ENCODE results near the gene LGSN.
A peak's percentile ranks its signal among the peaks of the same experiment; 100 is the strongest.

Gene LGSN

GRCh38 chr6:63267828-63268227 lies 52.0 kb downstream of the LGSN start:
- Histone ChIP-seq H3K27me3 (ENCODE audit: control insufficient read depth in 3 of 3, insufficient read depth in 3 of 3, low read depth in 1 of 3, low read length in 3 of 3) (no peaks in the 10 kb centered on the region), H2AFZ (ENCODE audit: low read length) (no peak overlapping the region), H3K23ac (ENCODE audit: low read depth, low read length, poor library complexity) (no peak overlapping the region), H3K79me1 (ENCODE audit: low read depth, low read length) (no peaks in the 10 kb centered on the region), H2BK12ac (ENCODE audit: low read length) (no peak overlapping the region), H3K14ac (ENCODE audit: low read length) (no peak overlapping the region), H3K27ac (replicated peaks; ENCODE audit: low read length) (no peak overlapping the region), H3K9ac (ENCODE audit: low read depth, low read length, poor library complexity) (no peak overlapping the region), H2BK15ac (ENCODE audit: low read length) (no peak overlapping the region), H3K4ac (ENCODE audit: low read length) (no peak overlapping the region), H2AK5ac (ENCODE audit: low read depth, low read length) (no peak overlapping the region), H2BK5ac (ENCODE audit: low read length) (no peak overlapping the region), H3K4me2 (ENCODE audit: insufficient read depth, low read length, poor library complexity, severe bottlenecking) (no peak overlapping the region), H3K18ac (ENCODE audit: low read length) (no peak overlapping the region), H4K91ac (ENCODE audit: low read depth, low read length, poor library complexity) (no peak overlapping the region), H3K4me1 (ENCODE audit: control insufficient read depth in 2 of 2, insufficient read depth in 1 of 2, low read depth in 1 of 2, low read length in 2 of 2) (peaks cover 0 to 2% of the 10 kb centered on the region in 2 donors), H3K4me3 (ENCODE audit: low read length in 2 of 2) (no peak overlapping the region), H4K8ac (ENCODE audit: low read depth, low read length) (no peak overlapping the region), H3K9me3 (replicated peaks in 1 of 2; ENCODE audit: control insufficient read depth in 2 of 2, insufficient read depth in 1 of 2, low read depth in 1 of 2, low read length in 2 of 2) (no peaks in the 10 kb centered on the region), H3K36me3 (replicated peaks in 1 of 2; ENCODE audit: control insufficient read depth in 2 of 2, insufficient read depth in 2 of 2, low read length in 2 of 2) (no peaks in the 10 kb centered on the region), H2BK120ac (ENCODE audit: low read depth, low read length) (no peak overlapping the region)
- WGBS, 2 donors (ENCODE audit: extremely low coverage in 2 of 2, insufficient read length in 2 of 2, insufficient replicate concordance in 1 of 2): no CpG with 5 or more reads among the region's 1 CpG
- no peak for DNase-seq (ENCODE audit: low spot score)

GRCh38 chr6:63267046-63267445 lies 52.7 kb downstream of the LGSN start:
- Histone ChIP-seq H3K27me3 (ENCODE audit: control insufficient read depth in 3 of 3, insufficient read depth in 3 of 3, low read depth in 1 of 3, low read length in 3 of 3) (no peaks in the 10 kb centered on the region), H4K8ac (ENCODE audit: low read depth, low read length) (no peak overlapping the region), H3K18ac (ENCODE audit: low read length) (no peak overlapping the region), H3K9me3 (replicated peaks in 1 of 2; ENCODE audit: control insufficient read depth in 2 of 2, insufficient read depth in 1 of 2, low read depth in 1 of 2, low read length in 2 of 2) (no peaks in the 10 kb centered on the region), H3K4me2 (ENCODE audit: insufficient read depth, low read length, poor library complexity, severe bottlenecking) (no peak overlapping the region), H3K14ac (ENCODE audit: low read length) (no peak overlapping the region), H3K27ac (replicated peaks; ENCODE audit: low read length) (no peak overlapping the region), H2AFZ (ENCODE audit: low read length) (no peak overlapping the region), H2BK120ac (ENCODE audit: low read depth, low read length) (no peak overlapping the region), H3K79me1 (ENCODE audit: low read depth, low read length) (no peaks in the 10 kb centered on the region), H3K9ac (ENCODE audit: low read depth, low read length, poor library complexity) (no peak overlapping the region), H2AK5ac (ENCODE audit: low read depth, low read length) (no peak overlapping the region), H3K4ac (ENCODE audit: low read length) (no peak overlapping the region), H4K91ac (ENCODE audit: low read depth, low read length, poor library complexity) (no peak overlapping the region), H3K23ac (ENCODE audit: low read depth, low read length, poor library complexity) (no peak overlapping the region), H2BK12ac (ENCODE audit: low read length) (no peak overlapping the region), H3K4me3 (ENCODE audit: low read length in 2 of 2) (no peak overlapping the region), H2BK15ac (ENCODE audit: low read length) (no peak overlapping the region), H3K4me1 (ENCODE audit: control insufficient read depth in 2 of 2, insufficient read depth in 1 of 2, low read depth in 1 of 2, low read length in 2 of 2) (peaks cover 0 to 8% of the 10 kb centered on the region in 2 donors), H2BK5ac (ENCODE audit: low read length) (no peak overlapping the region), H3K36me3 (replicated peaks in 1 of 2; ENCODE audit: control insufficient read depth in 2 of 2, insufficient read depth in 2 of 2, low read length in 2 of 2) (no peaks in the 10 kb centered on the region)
- DNase-seq (ENCODE audit: low spot score): no peak
- no CpG with 5 or more reads among the region's 4 CpGs for whole genome bisulfite sequencing, 2 donors (ENCODE audit: extremely low coverage in 2 of 2, insufficient read length in 2 of 2, insufficient replicate concordance in 1 of 2)

- no peak overlapping the region for H4K8ac ChIP-seq (ENCODE audit: low read depth, low read length)
- no peaks in the 10 kb centered on the region for H3K9me3 ChIP-seq (replicated peaks in 1 of 2; ENCODE audit: control insufficient read depth in 2 of 2, insufficient read depth in 1 of 2, low read depth in 1 of 2, low read length in 2 of 2)
- no peak overlapping the region for H2BK15ac ChIP-seq (ENCODE audit: low read length)
- peak overlapping the region; percentile 39 for H2AFZ ChIP-seq (ENCODE audit: low read length)
- no peak overlapping the region for H3K4me2 ChIP-seq (ENCODE audit: insufficient read depth, low read length, poor library complexity, severe bottlenecking)
- H2BK5ac ChIP-seq (ENCODE audit: low read length): no peak overlapping the region
- H3K27me3 ChIP-seq (ENCODE audit: control insufficient read depth in 3 of 3, insufficient read depth in 3 of 3, low read depth in 1 of 3, low read length in 3 of 3): no peaks in the 10 kb centered on the region
- H2BK120ac ChIP-seq (ENCODE audit: low read depth, low read length): no peak overlapping the region
- no peak for DNase-seq (ENCODE audit: low spot score)
- H3K9ac ChIP-seq (ENCODE audit: low read depth, low read length, poor library complexity): no peak overlapping the region
- no peak overlapping the region for H3K18ac ChIP-seq (ENCODE audit: low read length)
- no peak overlapping the region for H2BK12ac ChIP-seq (ENCODE audit: low read length)
- H3K4me1 ChIP-seq (ENCODE audit: control insufficient read depth in 2 of 2, insufficient read depth in 1 of 2, low read depth in 1 of 2, low read length in 2 of 2): peaks cover 0 to 8% of the 10 kb centered on the region in 2 donors
- H3K27ac ChIP-seq (replicated peaks; ENCODE audit: low read length): no peak overlapping the region
- H3K4ac ChIP-seq (ENCODE audit: low read length): no peak overlapping the region
- H3K4me3 ChIP-seq (ENCODE audit: low read length in 2 of 2): no peak overlapping the region
- no peak overlapping the region for H4K91ac ChIP-seq (ENCODE audit: low read depth, low read length, poor library complexity)
- no peak overlapping the region for H3K14ac ChIP-seq (ENCODE audit: low read length)
- no peaks in the 10 kb centered on the region for H3K79me1 ChIP-seq (ENCODE audit: low read depth, low read length)
- H2AK5ac ChIP-seq (ENCODE audit: low read depth, low read length): no peak overlapping the region
- H3K36me3 ChIP-seq (replicated peaks in 1 of 2; ENCODE audit: control insufficient read depth in 2 of 2, insufficient read depth in 2 of 2, low read length in 2 of 2): no peaks in the 10 kb centered on the region
- no CpG with 5 or more reads among the region's 3 CpGs for WGBS, 2 donors (ENCODE audit: extremely low coverage in 2 of 2, insufficient read length in 2 of 2, insufficient replicate concordance in 1 of 2)
- H3K23ac ChIP-seq (ENCODE audit: low read depth, low read length, poor library complexity): no peak overlapping the region
Measured at GRCh38 chr6:63263444-63263843, 56.3 kb downstream of the LGSN start.

GRCh38 chr6:63261820-63262219 lies 58.0 kb downstream of the LGSN start:
- no peak overlapping the region for H3K4me3 ChIP-seq (ENCODE audit: low read length in 2 of 2)
- WGBS, 2 donors (ENCODE audit: extremely low coverage in 2 of 2, insufficient read length in 2 of 2, insufficient replicate concordance in 1 of 2): no CpG with 5 or more reads among the region's 3 CpGs
- no peak overlapping the region for H2AFZ ChIP-seq (ENCODE audit: low read length)
- H2BK12ac ChIP-seq (ENCODE audit: low read length): no peak overlapping the region
- no peak overlapping the region for H3K27ac ChIP-seq (replicated peaks; ENCODE audit: low read length)
- H3K9ac ChIP-seq (ENCODE audit: low read depth, low read length, poor library complexity): no peak overlapping the region
- no peak overlapping the region for H3K4ac ChIP-seq (ENCODE audit: low read length)
- no peak overlapping the region for H3K4me2 ChIP-seq (ENCODE audit: insufficient read depth, low read length, poor library complexity, severe bottlenecking)
- no peak overlapping the region for H3K14ac ChIP-seq (ENCODE audit: low read length)
- no peaks in the 10 kb centered on the region for H3K9me3 ChIP-seq (replicated peaks in 1 of 2; ENCODE audit: control insufficient read depth in 2 of 2, insufficient read depth in 1 of 2, low read depth in 1 of 2, low read length in 2 of 2)
- no peak for DNase-seq (ENCODE audit: low spot score)
- H3K18ac ChIP-seq (ENCODE audit: low read length): no peak overlapping the region
- H2BK120ac ChIP-seq (ENCODE audit: low read depth, low read length): no peak overlapping the region
- H2AK5ac ChIP-seq (ENCODE audit: low read depth, low read length): no peak overlapping the region
- H3K36me3 ChIP-seq (replicated peaks in 1 of 2; ENCODE audit: control insufficient read depth in 2 of 2, insufficient read depth in 2 of 2, low read length in 2 of 2): no peaks in the 10 kb centered on the region
- H3K23ac ChIP-seq (ENCODE audit: low read depth, low read length, poor library complexity): no peak overlapping the region
- no peak overlapping the region for H2BK5ac ChIP-seq (ENCODE audit: low read length)
- no peaks in the 10 kb centered on the region for H3K27me3 ChIP-seq (ENCODE audit: control insufficient read depth in 3 of 3, insufficient read depth in 3 of 3, low read depth in 1 of 3, low read length in 3 of 3)
- no peaks in the 10 kb centered on the region for H3K79me1 ChIP-seq (ENCODE audit: low read depth, low read length)
- no peak overlapping the region for H4K8ac ChIP-seq (ENCODE audit: low read depth, low read length)
- no peak overlapping the region for H2BK15ac ChIP-seq (ENCODE audit: low read length)
- H4K91ac ChIP-seq (ENCODE audit: low read depth, low read length, poor library complexity): no peak overlapping the region
- peaks cover 0 to 9% of the 10 kb centered on the region in 2 donors for H3K4me1 ChIP-seq (ENCODE audit: control insufficient read depth in 2 of 2, insufficient read depth in 1 of 2, low read depth in 1 of 2, low read length in 2 of 2)

Measured in neuronal stem cell (in vitro differentiated cells).